GM19463 (cell line): ENCODE data around the gene SNAPC5.

Experiments used
- ATAC-seq: cut with Tn5 transposase; IDR thresholded peaks from one replicate; pipeline ENCODE4 v1.9.1; 2021; ENCODE audit warnings: mild to moderate bottlenecking, moderate library complexity; ENCODE audit not compliant: unreplicated experiment

Gene SNAPC5

GRCh38 chr15:66459818-66460615, 37.5 kb downstream of the SNAPC5 start:
- ATAC-seq: no peak

GRCh38 chr15:66456211-66456610, 41.4 kb downstream of the SNAPC5 start:
- ATAC-seq: no peak

- ATAC-seq: no peak
Observed at GRCh38 chr15:66454143-66454542, 43.4 kb downstream of the SNAPC5 start.

DNA sequence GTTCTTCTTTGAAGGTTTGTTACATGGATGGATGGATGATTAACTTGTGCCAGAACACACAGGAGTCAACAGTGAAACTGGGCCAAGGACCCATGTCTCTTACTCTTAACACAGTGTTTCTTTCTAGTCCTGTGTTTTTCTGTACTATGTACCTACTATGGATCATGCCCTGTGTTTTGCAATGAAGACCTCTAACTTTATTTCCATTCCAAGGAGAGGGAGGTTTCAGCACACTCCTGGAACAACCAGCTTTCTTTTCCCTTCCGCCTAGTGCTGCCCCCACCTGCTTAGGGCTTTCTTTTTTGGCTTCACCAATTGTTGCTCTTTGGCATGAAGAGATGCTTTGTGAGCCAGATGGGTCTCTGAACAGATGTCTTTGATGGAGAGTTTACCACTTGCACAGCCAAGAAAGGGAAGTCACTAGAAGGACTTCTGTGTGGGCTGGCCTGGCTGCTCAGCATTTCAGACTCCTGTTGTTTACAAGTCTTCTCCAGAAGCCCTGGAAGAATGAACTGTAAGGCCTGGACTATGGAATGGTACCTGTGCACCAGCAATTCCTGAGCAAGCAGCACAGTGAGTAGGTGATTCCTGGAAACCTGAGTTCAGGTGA, 44.5 kb downstream of the SNAPC5 start:
- ATAC-seq: no peak

GRCh38 chr15:66452420-66452819, 45.1 kb downstream of the SNAPC5 start:
- ATAC-seq: no peak
